Calu3 (cell line): Measurements from ENCODE around the gene CACNA2D3. TPM values are rescaled to one million over a fixed set of nuclear protein-coding genes. Genes with fewer than 3 reads are reported as not detected.

ENCODE experiments used
- BruUV-seq: library from RNA; stranded (reverse); fragments of 400-500 nt; replicated peaks from 2 replicates; lab custom pipeline; 2021; lab: Mats Ljungman, UMichigan
- CTCF ChIA-PET: fragments of 300-600 bp; sonication (Branson Sonifier 250); formaldehyde crosslinking; loops from one replicate; lab custom pipeline; 2022; ENCODE audit warnings: antibody characterized with exemption; lab: Charles Lee
- DNase-seq: peaks from one replicate; pipeline ENCODE4 v3.0.0; 2022
- H3K27ac Mint-ChIP-seq: one replicate; pipeline ENCODE4 v1.8.0; 2022; ENCODE audit warnings: mixed read lengths; ENCODE audit not compliant: unreplicated experiment
- H3K27me3 Mint-ChIP-seq: one replicate; pipeline ENCODE4 v1.8.0; 2022; ENCODE audit warnings: mixed read lengths; ENCODE audit not compliant: unreplicated experiment
- H3K36me3 Mint-ChIP-seq: one replicate; pipeline ENCODE4 v1.8.0; 2022; ENCODE audit warnings: mild to moderate bottlenecking, moderate library complexity, mixed read lengths; ENCODE audit not compliant: insufficient read depth, unreplicated experiment
- H3K4me1 Mint-ChIP-seq: one replicate; pipeline ENCODE4 v1.8.0; 2022; ENCODE audit warnings: mild to moderate bottlenecking, low read depth, mixed read lengths; ENCODE audit not compliant: unreplicated experiment
- H3K4me3 Mint-ChIP-seq: one replicate; pipeline ENCODE4 v1.8.0; 2022; ENCODE audit warnings: mild to moderate bottlenecking, low read depth, moderate library complexity, mixed read lengths; ENCODE audit not compliant: unreplicated experiment
- H3K9me3 Mint-ChIP-seq: one replicate; pipeline ENCODE4 v1.8.0; 2022; ENCODE audit warnings: low read depth, mixed read lengths; ENCODE audit not compliant: unreplicated experiment
- CTCF ChIP-seq: fragments of 200-600 bp; IDR thresholded peaks from one replicate; pipeline ENCODE4 v1.8.0; 2022; ENCODE audit warnings: antibody characterized with exemption; ENCODE audit not compliant: unreplicated experiment
- intact Hi-C: fragments of 100-400 bp; cut with micrococcal nuclease; formaldehyde crosslinking; loops from one replicate; pipeline ENCODE4 v1.10.0; 2022; ENCODE audit not compliant: unreplicated experiment
- total RNA-seq: library from RNA; stranded (reverse); gene quantifications from 2 replicates; pipeline ENCODE4 v1.2.3, GENCODE V29; 2022

CACNA2D3 gene
- total RNA-seq, 1 experiment from 2014 or later, result not detected

- Mint-ChIP-seq H3K27me3 (no peaks in the 10 kb centered on the region), H3K36me3 (no peaks in the 10 kb centered on the region), H3K27ac (no peak overlapping the region), H3K9me3 (peaks cover 11% of the 10 kb centered on the region), H3K4me3 (no peak overlapping the region), H3K4me1 (no peaks in the 10 kb centered on the region)
- BruUV-seq, result no TSS peak
- TF ChIP-seq CTCF, result no peak
- DNase-seq, result no peak
- intact Hi-C loops, result no loop called here
- CTCF ChIA-PET, result no interaction called here
These were observed 471.3 kb downstream of the CACNA2D3 start for GRCh38 chr3:54593653-54594052.

- Mint-ChIP-seq H3K4me3 (no peak overlapping the region), H3K9me3 (peaks cover 8% of the 10 kb centered on the region), H3K4me1 (no peaks in the 10 kb centered on the region), H3K27ac (no peak overlapping the region), H3K36me3 (no peaks in the 10 kb centered on the region), H3K27me3 (no peaks in the 10 kb centered on the region)
- DNase-seq, result no peak
- CTCF ChIA-PET, result no interaction called here
- no peak for TF ChIP-seq CTCF
- intact Hi-C loops, result no loop called here
- BruUV-seq, result no TSS peak
These were observed 473.7 kb downstream of the CACNA2D3 start for GRCh38 chr3:54596087-54596486.

- Mint-ChIP-seq H3K4me3 (no peak overlapping the region), H3K4me1 (no peaks in the 10 kb centered on the region), H3K36me3 (no peaks in the 10 kb centered on the region), H3K9me3 (peaks cover 12% of the 10 kb centered on the region), H3K27ac (no peak overlapping the region), H3K27me3 (no peaks in the 10 kb centered on the region)
- CTCF ChIA-PET, result no interaction called here
- intact Hi-C loops, result no loop called here
- DNase-seq, result no peak
- BruUV-seq, result no TSS peak
- TF ChIP-seq CTCF, result no peak
These were observed 477.4 kb downstream of the CACNA2D3 start for GRCh38 chr3:54599716-54600115.

- CTCF ChIA-PET, result no interaction called here
- BruUV-seq, result no TSS peak
- Mint-ChIP-seq H3K27me3 (no peaks in the 10 kb centered on the region), H3K4me3 (no peak overlapping the region), H3K9me3 (peaks cover 16% of the 10 kb centered on the region), H3K27ac (no peak overlapping the region), H3K36me3 (no peaks in the 10 kb centered on the region), H3K4me1 (no peaks in the 10 kb centered on the region)
- intact Hi-C loops, result no loop called here
- no peak for TF ChIP-seq CTCF
- no peak for DNase-seq
These were observed 478.3 kb downstream of the CACNA2D3 start for GRCh38 chr3:54600441-54601204.
